HCT116 (cell line): Measurements from ENCODE around the gene ZDHHC3. TPM values are rescaled to one million over a fixed set of nuclear protein-coding genes. Genes with fewer than 3 reads are reported as not detected.

ENCODE experiments used
- ATAC-seq: fragments of 200-7000 bp; cut with Tn5 transposase; 2 replicates; pipeline ENCODE4 v1.9.1; 2020; ENCODE audit warnings: mild to moderate bottlenecking, moderate library complexity
- BruUV-seq: library from RNA; stranded (reverse); fragments of 400-500 nt; replicated peaks from 2 replicates; lab custom pipeline; 2021; lab: Mats Ljungman, UMichigan
- CTCF ChIA-PET: fragments of 300-600 bp; sonication (Branson Sonifier 250); formaldehyde crosslinking; loops from one replicate; lab custom pipeline; 2021; ENCODE audit warnings: antibody characterized with exemption; lab: Charles Lee
- POLR2A ChIA-PET: fragments of 300-600, 350-600 bp; sonication (Branson Sonifier 250); formaldehyde crosslinking; loops from one replicate; lab custom pipeline; 2021; ENCODE audit warnings: antibody characterized with exemption; lab: Charles Lee
- RAD21 ChIA-PET, 2 experiments: fragments of 300-600 bp; sonication (Branson Sonifier 250); formaldehyde crosslinking; loops; one replicate each; lab custom pipeline; 2023; ENCODE audit warnings: low total read pairs in 2 of 2; ENCODE audit not compliant: uncharacterized antibody in 2 of 2, unreplicated experiment in 2 of 2, low non-redundant PET in 1 of 2; lab: Charles Lee
- DNase-seq: peaks from one replicate; pipeline ENCODE4 v3.0.0-alpha.2; 2010; ENCODE audit warnings: low read depth, low spot score
- H2AFZ ChIP-seq: fragments of 200-600 bp; shearing (Covaris generic), sonication (generic); 2 replicates; pipeline ENCODE4 v1.6.1; 2017; ENCODE audit warnings: low read depth, mixed run types, mixed read lengths, antibody characterized with exemption, low read length; ENCODE audit not compliant: poor library complexity, severe bottlenecking
- H3K27ac ChIP-seq: 2 replicates; pipeline ENCODE4 v1.5.1; 2012; ENCODE audit warnings: low read depth, low read length
- H3K27me3 ChIP-seq: fragments of 200-600 bp; sonication (generic); 2 replicates; pipeline ENCODE4 v1.6.1; 2016; ENCODE audit warnings: mixed run types, low read length, mixed read lengths; ENCODE audit not compliant: insufficient read depth
- H3K36me3 ChIP-seq, 2 experiments: fragments of 200-500 bp in 1 of 2; fragments of 200-600 bp in 1 of 2; sonication (Bioruptor generic) in 1 of 2; sonication (generic) in 1 of 2; 2 replicates each; pipeline versions ENCODE4 v1.5.1 to v1.6.1; 2014 to 2016; ENCODE audit warnings: low read length in 2 of 2, inconsistent platforms in 1 of 2, mixed read lengths in 1 of 2, mixed run types in 1 of 2; ENCODE audit not compliant: insufficient read depth in 2 of 2, control insufficient read depth in 1 of 2
- H3K4me1 ChIP-seq, 2 experiments: fragments of 200-600 bp in 1 of 2; sonication (generic) in 1 of 2; 2 replicates each; pipeline versions ENCODE4 v1.5.1 to v1.6.1; 2012 to 2017; ENCODE audit warnings: low read length in 2 of 2, inconsistent platforms in 1 of 2, mild to moderate bottlenecking in 1 of 2, mixed read lengths in 1 of 2, mixed run types in 1 of 2, moderate library complexity in 1 of 2; ENCODE audit not compliant: insufficient read depth in 2 of 2, control insufficient read depth in 1 of 2
- H3K4me2 ChIP-seq: fragments of 200-600 bp; sonication (generic); 2 replicates; pipeline ENCODE4 v1.6.1; 2017; ENCODE audit warnings: mixed run types, low read length, mixed read lengths
- H3K4me3 ChIP-seq, 2 experiments: fragments of 200-600 bp in 1 of 2; sonication (generic) in 1 of 2; replicated peaks in 1 of 2; 2 replicates each; pipeline ENCODE4 v1.5.1; 2011 to 2016; ENCODE audit warnings: low read length in 2 of 2, control low read depth in 1 of 2, low read depth in 1 of 2, mild to moderate bottlenecking in 1 of 2, mixed read lengths in 1 of 2, mixed run types in 1 of 2
- H3K79me2 ChIP-seq: fragments of 200-600 bp; sonication (generic); 2 replicates; pipeline ENCODE4 v1.6.1; 2017; ENCODE audit warnings: mild to moderate bottlenecking, mixed run types, low read length, moderate library complexity, mixed read lengths; ENCODE audit not compliant: insufficient read depth
- H3K9ac ChIP-seq: fragments of 200-600 bp; sonication (generic); 2 replicates; pipeline ENCODE4 v1.6.1; 2016; ENCODE audit warnings: low read length, mixed read lengths
- H3K9me2 ChIP-seq: fragments of 200-600 bp; sonication (generic), shearing (Covaris generic); 2 replicates; pipeline ENCODE4 v1.6.1; 2017; ENCODE audit warnings: mixed run types, mild to moderate bottlenecking, moderate library complexity; ENCODE audit not compliant: insufficient read depth
- H3K9me3 ChIP-seq, 2 experiments: fragments of 200-500 bp in 1 of 2; fragments of 200-600 bp in 1 of 2; sonication (Bioruptor generic) in 1 of 2; sonication (generic) in 1 of 2; 2 replicates each; pipeline ENCODE4 v1.6.1; 2014 to 2017; ENCODE audit warnings: low read length in 2 of 2, mixed read lengths in 2 of 2, inconsistent platforms in 1 of 2, low read depth in 1 of 2, mild to moderate bottlenecking in 1 of 2, mixed run types in 1 of 2, moderate library complexity in 1 of 2; ENCODE audit not compliant: control insufficient read depth in 1 of 2, insufficient read depth in 1 of 2
- H4K20me1 ChIP-seq: fragments of 200-600 bp; sonication (generic), shearing (Covaris generic); 2 replicates; pipeline ENCODE4 v1.6.1; 2017; ENCODE audit warnings: mixed run types, mild to moderate bottlenecking, moderate library complexity; ENCODE audit not compliant: insufficient read depth
- ATF3 ChIP-seq: IDR thresholded peaks from 2 replicates; pipeline ENCODE4 v1.6.1; 2012
- CEBPB ChIP-seq: IDR thresholded peaks from 2 replicates; pipeline ENCODE4 v1.6.1; 2012; ENCODE audit warnings: low read depth
- CTCF ChIP-seq, 3 experiments: fragments of 200-600 bp in 1 of 3; sonication (generic) in 1 of 3; IDR thresholded peaks in 2 of 3; conservative IDR thresholded peaks in 1 of 3; 2 replicates each; pipeline ENCODE4 v1.5.1; 2012 to 2017; ENCODE audit warnings: low read depth in 2 of 3, low read length in 2 of 3, antibody characterized with exemption in 1 of 3, borderline replicate concordance in 1 of 3, control low read depth in 1 of 3, mild to moderate bottlenecking in 1 of 3, mixed read lengths in 1 of 3, mixed run types in 1 of 3, moderate library complexity in 1 of 3; ENCODE audit not compliant: insufficient read depth in 1 of 3
- EGR1 ChIP-seq: IDR thresholded peaks from 2 replicates; pipeline ENCODE4 v1.6.1; 2012; ENCODE audit warnings: low read depth
- EZH2phosphoT487 ChIP-seq: fragments of 200-600 bp; IDR thresholded peaks from 2 replicates; pipeline ENCODE4 v1.6.1; 2018; ENCODE audit warnings: antibody characterized with exemption, borderline replicate concordance
- FOSL1 ChIP-seq: IDR thresholded peaks from 2 replicates; pipeline ENCODE4 v1.6.1; 2012; ENCODE audit warnings: low read depth
- JUND ChIP-seq: IDR thresholded peaks from 2 replicates; pipeline ENCODE4 v1.6.1; 2012
- RAD21 ChIP-seq: IDR thresholded peaks from 2 replicates; pipeline ENCODE4 v1.6.1; 2012; ENCODE audit warnings: low read depth, mild to moderate bottlenecking
- SRF ChIP-seq: IDR thresholded peaks from 2 replicates; pipeline ENCODE4 v1.6.1; 2012; ENCODE audit warnings: low read depth
- ZFX ChIP-seq: fragments of 450-650 bp; IDR thresholded peaks from 2 replicates; pipeline ENCODE4 v1.6.1; 2017
- ZNF274 ChIP-seq: fragments of 200-500 bp; sonication (Bioruptor generic); IDR thresholded peaks from 2 replicates; pipeline ENCODE4 v1.6.1; 2014; ENCODE audit warnings: mild to moderate bottlenecking, low read depth, low read length, inconsistent platforms
- intact Hi-C: fragments of 100-400 bp; cut with micrococcal nuclease; formaldehyde crosslinking; loops from 2 replicates; pipeline ENCODE4 v1.10.0; 2022
- total RNA-seq: library from RNA; stranded (reverse); gene quantifications from one replicate; pipeline ENCODE4 v1.2.1, GENCODE V29; 2021; ENCODE audit not compliant: unreplicated experiment

Gene ZDHHC3
- total RNA-seq, 1 experiment from 2014 or later = 61.1 TPM

- Histone ChIP-seq H3K27me3 (no peaks in the 10 kb centered on the region), H3K36me3 (peaks cover 2 to 30% of the 10 kb centered on the region in 2 experiments; a peak in 2 of 4 replicates), H3K9me3 (no peaks in the 10 kb centered on the region), H2AFZ (no peak overlapping the region), H3K27ac (no peak overlapping the region), H3K9ac (no peak overlapping the region), H3K79me2 (peaks cover 85% of the 10 kb centered on the region), H4K20me1 (peaks cover 11% of the 10 kb centered on the region; the same call in 1 of the 2 replicates), H3K4me3 (no peak overlapping the region), H3K4me2 (no peak overlapping the region), H3K4me1 (peaks cover 9 to 24% of the 10 kb centered on the region in 2 experiments), H3K9me2 (no peaks in the 10 kb centered on the region)
- no peak for ATAC-seq
- ChIA-PET RAD21 (no interaction called here), CTCF (no interaction called here), POLR2A (no interaction called here)
- BruUV-seq = no TSS peak
- intact Hi-C loops = no loop called here
- no peak for DNase-seq
- TF ChIP-seq JUND (no peak), ZFX (no peak), ZNF274 (no peak)
Measured at GRCh38 chr3:44989141-44989540, 13.2 kb upstream of the ZDHHC3 start.

- ATAC-seq (peak; percentile 49; the same call in 1 of the 2 replicates), DNase-seq (no peak)
- RAD21 ChIA-PET = no interaction called here
- H3K9ac ChIP-seq = no peak overlapping the region
- no peak overlapping the region for H2AFZ ChIP-seq
- peaks cover 13 to 24% of the 10 kb centered on the region in 2 experiments for H3K4me1 ChIP-seq
- H4K20me1 ChIP-seq = peaks cover 15% of the 10 kb centered on the region; the same call in 1 of the 2 replicates
- POLR2A ChIA-PET = interaction anchor here (1.6 kb wide), 1 partner anchor 12 kb away, joined by 6 read pairs; the partner anchor contains the start of genes EXOSC7 and ZDHHC3
- H3K4me3 ChIP-seq = no peak overlapping the region
- TF ChIP-seq CTCF (IDR thresholded peaks at IDR 0.05 in 2 of 3, conservative IDR thresholded peaks at IDR 0.05 in 1 of 3; ENCODE audit: borderline replicate concordance in 1 of 3, insufficient read depth in 1 of 3, low read depth in 2 of 3, low read length in 2 of 3) (peak; percentile 7 to 65 (median 59); a peak in 4 of 6 replicates), FOSL1 (no peak), EZH2phosphoT487 (no peak), SRF (no peak), RAD21 (peak; percentile 34; the same call in 1 of the 2 replicates), ATF3 (no peak), EGR1 (no peak), CEBPB (no peak)
- no TSS peak for BruUV-seq
- CTCF ChIA-PET = interaction anchor here (1.2 kb wide), 1 partner anchor 10 kb away, joined by 3 read pairs; no protein-coding TSS in a partner anchor
- no peak overlapping the region for H3K4me2 ChIP-seq
- H3K27ac ChIP-seq = no peak overlapping the region
- no peaks in the 10 kb centered on the region for H3K27me3 ChIP-seq
- H3K9me2 ChIP-seq = no peaks in the 10 kb centered on the region
- no peaks in the 10 kb centered on the region for H3K9me3 ChIP-seq
- peaks cover 85% of the 10 kb centered on the region for H3K79me2 ChIP-seq
- intact Hi-C loops = no loop called here
- peaks cover 2 to 30% of the 10 kb centered on the region in 2 experiments; a peak in 2 of 4 replicates for H3K36me3 ChIP-seq
Measured at GRCh38 chr3:44988073-44988472, 12.1 kb upstream of the ZDHHC3 start.
